IMR-90 (cell line): Measurements from ENCODE around the gene MTG1. TPM values are rescaled to one million over a fixed set of nuclear protein-coding genes. Genes with fewer than 3 reads are reported as not detected.

Experiments used
- ATAC-seq: fragments of 200-7000 bp; cut with Tn5 transposase; 2 replicates; pipeline ENCODE4 v1.9.1; 2020; ENCODE audit warnings: low read depth, mild to moderate bottlenecking, moderate library complexity
- BruUV-seq: library from RNA; stranded (reverse); fragments of 400-500 nt; replicated peaks from 2 replicates; lab custom pipeline; 2021; lab: Mats Ljungman, UMichigan
- CTCF ChIA-PET: fragments of 300-600 bp; formaldehyde crosslinking; extraction: SDS; loops from one replicate; lab custom pipeline; 2021; ENCODE audit warnings: antibody characterized with exemption; lab: Yijun Ruan, JAX
- POLR2A ChIA-PET: fragments of 300-600 bp; sonication (Branson Sonifier 250); formaldehyde crosslinking; loops from one replicate; lab custom pipeline; 2022; ENCODE audit warnings: antibody characterized with exemption; ENCODE audit not compliant: unreplicated experiment; lab: Charles Lee
- DNase-seq: peaks from one replicate; pipeline ENCODE4 v3.0.0; 2013
- H2AFZ ChIP-seq: replicated peaks from 2 replicates; pipeline ENCODE3; 2013; ENCODE audit warnings: low read length, mild to moderate bottlenecking; ENCODE audit not compliant: poor library complexity
- H2AK5ac ChIP-seq: 2 replicates; pipeline ENCODE4 v1.6.1; 2013; ENCODE audit warnings: low read depth, low read length, inconsistent platforms
- H2AK9ac ChIP-seq: replicated peaks from 2 replicates; pipeline ENCODE3; 2013; ENCODE audit warnings: mild to moderate bottlenecking, low read depth, low read length, moderate library complexity; ENCODE audit not compliant: poor library complexity
- H2BK120ac ChIP-seq: 2 replicates; pipeline ENCODE4 v1.6.1; 2013; ENCODE audit warnings: low read depth, low read length, inconsistent platforms
- H2BK15ac ChIP-seq: 3 replicates; pipeline ENCODE4 v1.6.1; 2013; ENCODE audit warnings: low read depth, low read length, inconsistent platforms
- H2BK20ac ChIP-seq: 2 replicates; pipeline ENCODE4 v1.6.1; 2013; ENCODE audit warnings: low read depth, mild to moderate bottlenecking, inconsistent platforms, low read length, moderate library complexity
- H2BK5ac ChIP-seq: 2 replicates; pipeline ENCODE4 v1.6.1; 2013; ENCODE audit warnings: mild to moderate bottlenecking, low read depth, low read length, inconsistent platforms; ENCODE audit not compliant: poor library complexity, severe bottlenecking
- H3K14ac ChIP-seq: replicated peaks from 2 replicates; pipeline ENCODE4 v1.6.1; 2013; ENCODE audit warnings: low read depth, low read length, inconsistent platforms
- H3K18ac ChIP-seq: 2 replicates; pipeline ENCODE4 v1.6.1; 2013; ENCODE audit warnings: low read depth, low read length, control low read depth
- H3K23ac ChIP-seq: 2 replicates; pipeline ENCODE4 v1.6.1; 2013; ENCODE audit warnings: low read depth, low read length, inconsistent platforms
- H3K27ac ChIP-seq: 2 replicates; pipeline ENCODE4 v1.5.1; 2013; ENCODE audit warnings: mild to moderate bottlenecking, control low read depth, low read length; ENCODE audit not compliant: insufficient read depth
- H3K27me3 ChIP-seq: 2 replicates; pipeline ENCODE4 v1.6.1; 2013; ENCODE audit warnings: low read length; ENCODE audit not compliant: control insufficient read depth, insufficient read depth
- H3K36me3 ChIP-seq: 2 replicates; pipeline ENCODE4 v1.6.1; 2013; ENCODE audit warnings: low read length, mixed read lengths; ENCODE audit not compliant: control insufficient read depth, insufficient read depth
- H3K4ac ChIP-seq: 2 replicates; pipeline ENCODE4 v1.6.1; 2013; ENCODE audit warnings: low read depth, low read length, inconsistent platforms
- H3K4me1 ChIP-seq: 2 replicates; pipeline ENCODE4 v1.6.1; 2013; ENCODE audit warnings: low read length, mixed read lengths; ENCODE audit not compliant: control insufficient read depth, insufficient read depth
- H3K4me2 ChIP-seq: 2 replicates; pipeline ENCODE4 v1.6.1; 2013; ENCODE audit warnings: low read depth, mild to moderate bottlenecking, control low read depth, low read length, moderate library complexity
- H3K4me3 ChIP-seq: 2 replicates; pipeline ENCODE4 v1.5.1; 2013; ENCODE audit warnings: low read depth, mild to moderate bottlenecking, control low read depth, low read length, moderate library complexity; ENCODE audit not compliant: insufficient read depth
- H3K56ac ChIP-seq: 2 replicates; pipeline ENCODE4 v1.6.1; 2013; ENCODE audit warnings: low read length, inconsistent platforms; ENCODE audit not compliant: insufficient read depth; ENCODE audit errors: extremely low read depth
- H3K79me1 ChIP-seq, 2 experiments: 2 replicates each; pipeline ENCODE4 v1.6.1; 2013; ENCODE audit warnings: low read length in 2 of 2, inconsistent platforms in 1 of 2, low read depth in 1 of 2
- H3K9ac ChIP-seq: 2 replicates; pipeline ENCODE4 v1.6.1; 2013; ENCODE audit warnings: low read depth, low read length, control low read depth
- H3K9me1 ChIP-seq: 2 replicates; pipeline ENCODE4 v1.6.1; 2013; ENCODE audit warnings: low read length, inconsistent platforms; ENCODE audit not compliant: insufficient read depth
- H3K9me3 ChIP-seq: 2 replicates; pipeline ENCODE4 v1.6.1; 2013; ENCODE audit warnings: low read length; ENCODE audit not compliant: control insufficient read depth, insufficient read depth
- H4K20me1 ChIP-seq: 2 replicates; pipeline ENCODE4 v1.6.1; 2013; ENCODE audit warnings: low read length, inconsistent platforms; ENCODE audit not compliant: insufficient read depth
- H4K5ac ChIP-seq: 2 replicates; pipeline ENCODE4 v1.6.1; 2013; ENCODE audit warnings: mild to moderate bottlenecking, low read depth, low read length, control low read depth
- H4K8ac ChIP-seq, 2 experiments: 2 replicates each; pipeline ENCODE4 v1.6.1; 2013; ENCODE audit warnings: low read depth in 2 of 2, low read length in 2 of 2, control low read depth in 1 of 2, inconsistent platforms in 1 of 2
- H4K91ac ChIP-seq: 2 replicates; pipeline ENCODE4 v1.6.1; 2013; ENCODE audit warnings: low read depth, low read length, inconsistent platforms; ENCODE audit not compliant: insufficient read depth
- BHLHE40 ChIP-seq: fragments of 150-350 bp; IDR thresholded peaks from 2 replicates; pipeline ENCODE4 v1.6.1; 2016; ENCODE audit warnings: mild to moderate bottlenecking, low read depth, low read length
- CEBPB ChIP-seq: IDR thresholded peaks from 2 replicates; pipeline ENCODE4 v1.6.1; 2012; ENCODE audit warnings: low read depth, low read length, improper control_type of control experiment
- CHD1 ChIP-seq: IDR thresholded peaks from 2 replicates; pipeline ENCODE4 v1.6.1; 2012; ENCODE audit warnings: low read depth, low read length, improper control_type of control experiment
- FOS ChIP-seq: fragments of 150-350 bp; IDR thresholded peaks from 2 replicates; pipeline ENCODE4 v1.6.1; 2016; ENCODE audit warnings: low read depth, low read length
- MAFK ChIP-seq: IDR thresholded peaks from 2 replicates; pipeline ENCODE4 v1.6.1; 2012; ENCODE audit warnings: low read depth, low read length, improper control_type of control experiment
- MAZ ChIP-seq: IDR thresholded peaks from 2 replicates; pipeline ENCODE4 v1.6.1; 2012; ENCODE audit warnings: low read depth, mild to moderate bottlenecking, low read length, improper control_type of control experiment, moderate library complexity, borderline replicate concordance
- MXI1 ChIP-seq: IDR thresholded peaks from 2 replicates; pipeline ENCODE4 v1.6.1; 2012; ENCODE audit warnings: low read depth, mild to moderate bottlenecking, low read length, moderate library complexity, borderline replicate concordance
- NFE2L2 ChIP-seq: fragments of 150-350 bp; IDR thresholded peaks from 2 replicates; pipeline ENCODE4 v1.6.1; 2016; ENCODE audit warnings: low read depth, mild to moderate bottlenecking, low read length
- POLR2A ChIP-seq: IDR thresholded peaks from 2 replicates; pipeline ENCODE4 v1.6.1; 2012; ENCODE audit warnings: mild to moderate bottlenecking, low read depth, low read length
- RAD21 ChIP-seq: IDR thresholded peaks from 2 replicates; pipeline ENCODE4 v1.6.1; 2012; ENCODE audit warnings: low read length, improper control_type of control experiment
- RCOR1 ChIP-seq: IDR thresholded peaks from 2 replicates; pipeline ENCODE4 v1.6.1; 2012; ENCODE audit warnings: mild to moderate bottlenecking, low read length, improper control_type of control experiment; ENCODE audit not compliant: insufficient replicate concordance
- SMC3 ChIP-seq: fragments of 150-350 bp; IDR thresholded peaks from 2 replicates; pipeline ENCODE4 v1.6.1; 2016; ENCODE audit warnings: low read depth, mild to moderate bottlenecking, antibody characterized with exemption, low read length, moderate library complexity
- WGBS, 2 experiments: methylation state at CpG; one replicate each; pipeline versions ENCODE4 v1.1.5 to v1.1.7; 2013; ENCODE audit warnings: missing lambda C conversion rate in 2 of 2; ENCODE audit not compliant: insufficient read length in 1 of 2; ENCODE audit errors: extremely low coverage in 2 of 2; 5-methylcytosine and 5-hydroxymethylcytosine counted together
- dilution Hi-C: fragments of 300-500 bp; cut with HindIII; formaldehyde crosslinking; loops from one replicate; pipeline ENCODE4 v1.14.3; 2018; ENCODE audit warnings: low sequenced_read_pairs; ENCODE audit not compliant: unreplicated experiment
- in situ Hi-C: fragments of 300-500 bp; cut with MboI; formaldehyde crosslinking; loops from 3 replicates; pipeline ENCODE4 v1.14.3; 2019; ENCODE audit warnings: low sequenced_read_pairs, inconsistent platforms, mixed read lengths
- intact Hi-C: fragments of 100-400 bp; cut with micrococcal nuclease; formaldehyde crosslinking; loops from 2 replicates; pipeline ENCODE4 v1.10.0; 2022
- polyA plus RNA-seq, 3 experiments: library from polyadenylated mRNA; depleted of rRNA; stranded (reverse); fragments of >200 nt; gene quantifications; 2 replicates each; pipeline ENCODE4 v1.2.3, GENCODE V29; 2012; ENCODE audit warnings: low replicate concordance in 1 of 3
- total RNA-seq: library from RNA; depleted of rRNA; stranded (reverse); fragments of >200 nt; gene quantifications from 2 replicates; pipeline ENCODE4 v1.2.3, GENCODE V29; 2012
- TF ChIP-seq, protein P1 (sequence below): fragments of 150-350 bp; IDR thresholded peaks from 2 replicates; pipeline ENCODE4 v1.6.1; 2016; ENCODE audit warnings: low read depth, mild to moderate bottlenecking, low read length, moderate library complexity, borderline replicate concordance
- TF ChIP-seq, protein P2 (sequence below): fragments of 150-350 bp; IDR thresholded peaks from 2 replicates; pipeline ENCODE4 v1.6.1; 2017; ENCODE audit warnings: mild to moderate bottlenecking, antibody characterized with exemption, low read length, low read depth
- TF ChIP-seq, protein P3 (sequence below): conservative IDR thresholded peaks from 2 replicates; pipeline ENCODE4 v1.5.1; 2012; ENCODE audit warnings: mild to moderate bottlenecking, low read depth, low read length, improper control_type of control experiment

MTG1 gene
- total and polyA plus RNA-seq, 2 of the 4 experiments (the other 2 are of a cell fraction), result 38.5 to 64.8 TPM

DNA sequence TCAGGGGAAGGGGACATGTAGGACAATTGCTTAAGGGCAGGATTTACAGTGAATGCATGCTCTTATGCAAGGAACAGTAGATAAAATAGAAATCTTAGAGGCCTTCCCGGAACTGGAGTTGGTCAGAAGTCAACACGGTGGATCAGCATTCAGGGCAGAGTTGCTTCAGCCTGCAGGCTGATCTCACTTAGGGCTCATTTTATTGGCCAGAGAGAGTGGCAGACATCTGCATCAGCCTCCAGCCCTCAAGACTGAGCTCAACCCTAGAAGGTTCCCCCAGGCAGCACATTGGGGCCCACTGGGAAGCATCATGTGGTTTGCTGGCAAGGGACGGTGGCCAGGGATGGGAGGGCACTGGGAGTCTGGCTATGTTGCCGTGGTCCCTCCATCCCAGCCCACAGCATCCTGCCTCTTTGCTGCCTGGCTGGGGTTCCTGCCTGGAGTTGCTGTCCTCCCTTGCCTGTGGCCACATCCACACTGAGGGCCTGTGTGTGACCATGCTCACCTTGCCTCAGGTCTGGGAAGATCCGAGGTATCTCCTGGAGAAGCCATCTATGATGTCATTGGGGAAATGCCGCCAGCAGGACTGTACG, 72.8 kb downstream of the MTG1 start:
- no peak overlapping the region for H4K8ac ChIP-seq
- no peaks in the 10 kb centered on the region for H3K27me3 ChIP-seq
- DNase-seq (no peak), ATAC-seq (no peak)
- H2AK9ac ChIP-seq, result no peak overlapping the region
- H3K56ac ChIP-seq, result no peak overlapping the region
- H2BK20ac ChIP-seq, result no peak overlapping the region
- no TSS peak for BruUV-seq
- in situ Hi-C loops, result no loop called here
- CTCF ChIA-PET, result no interaction called here
- no peak overlapping the region for H3K4me2 ChIP-seq
- H3K23ac ChIP-seq, result no peak overlapping the region
- no peak overlapping the region for H2BK120ac ChIP-seq
- H2AFZ ChIP-seq, result peak overlapping the region; percentile 67
- 85% methylated on average over 4 of the region's 7 CpGs; no CpG with 5 or more reads in 1 of the 2 experiments for WGBS, 2 experiments
- dilution Hi-C loops, result no loop called here
- no peaks in the 10 kb centered on the region for H4K20me1 ChIP-seq
- POLR2A ChIA-PET, result no interaction called here
- H3K14ac ChIP-seq, result no peak overlapping the region
- no peaks in the 10 kb centered on the region for H3K36me3 ChIP-seq
- no peak overlapping the region for H4K5ac ChIP-seq
- H3K18ac ChIP-seq, result no peak overlapping the region
- no peaks in the 10 kb centered on the region for H3K9me1 ChIP-seq
- no peak overlapping the region for H2BK5ac ChIP-seq
- no peak overlapping the region for H4K91ac ChIP-seq
- H3K4ac ChIP-seq, result no peak overlapping the region
- no peak for TF ChIP-seq MAFK
- TF ChIP-seq, protein P1, sequence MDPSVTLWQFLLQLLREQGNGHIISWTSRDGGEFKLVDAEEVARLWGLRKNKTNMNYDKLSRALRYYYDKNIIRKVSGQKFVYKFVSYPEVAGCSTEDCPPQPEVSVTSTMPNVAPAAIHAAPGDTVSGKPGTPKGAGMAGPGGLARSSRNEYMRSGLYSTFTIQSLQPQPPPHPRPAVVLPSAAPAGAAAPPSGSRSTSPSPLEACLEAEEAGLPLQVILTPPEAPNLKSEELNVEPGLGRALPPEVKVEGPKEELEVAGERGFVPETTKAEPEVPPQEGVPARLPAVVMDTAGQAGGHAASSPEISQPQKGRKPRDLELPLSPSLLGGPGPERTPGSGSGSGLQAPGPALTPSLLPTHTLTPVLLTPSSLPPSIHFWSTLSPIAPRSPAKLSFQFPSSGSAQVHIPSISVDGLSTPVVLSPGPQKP, result no peak
- TF ChIP-seq RCOR1, result no peak
- no peak for TF ChIP-seq FOS
- TF ChIP-seq, protein P2, sequence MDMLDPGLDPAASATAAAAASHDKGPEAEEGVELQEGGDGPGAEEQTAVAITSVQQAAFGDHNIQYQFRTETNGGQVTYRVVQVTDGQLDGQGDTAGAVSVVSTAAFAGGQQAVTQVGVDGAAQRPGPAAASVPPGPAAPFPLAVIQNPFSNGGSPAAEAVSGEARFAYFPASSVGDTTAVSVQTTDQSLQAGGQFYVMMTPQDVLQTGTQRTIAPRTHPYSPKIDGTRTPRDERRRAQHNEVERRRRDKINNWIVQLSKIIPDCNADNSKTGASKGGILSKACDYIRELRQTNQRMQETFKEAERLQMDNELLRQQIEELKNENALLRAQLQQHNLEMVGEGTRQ, result no peak
- no peak for TF ChIP-seq CHD1
- TF ChIP-seq CEBPB, result no peak
- no peak for TF ChIP-seq MAZ
- no peak for TF ChIP-seq BHLHE40
- no peak for TF ChIP-seq MXI1
- no peak for TF ChIP-seq SMC3
- TF ChIP-seq NFE2L2, result no peak
- TF ChIP-seq, protein P3, sequence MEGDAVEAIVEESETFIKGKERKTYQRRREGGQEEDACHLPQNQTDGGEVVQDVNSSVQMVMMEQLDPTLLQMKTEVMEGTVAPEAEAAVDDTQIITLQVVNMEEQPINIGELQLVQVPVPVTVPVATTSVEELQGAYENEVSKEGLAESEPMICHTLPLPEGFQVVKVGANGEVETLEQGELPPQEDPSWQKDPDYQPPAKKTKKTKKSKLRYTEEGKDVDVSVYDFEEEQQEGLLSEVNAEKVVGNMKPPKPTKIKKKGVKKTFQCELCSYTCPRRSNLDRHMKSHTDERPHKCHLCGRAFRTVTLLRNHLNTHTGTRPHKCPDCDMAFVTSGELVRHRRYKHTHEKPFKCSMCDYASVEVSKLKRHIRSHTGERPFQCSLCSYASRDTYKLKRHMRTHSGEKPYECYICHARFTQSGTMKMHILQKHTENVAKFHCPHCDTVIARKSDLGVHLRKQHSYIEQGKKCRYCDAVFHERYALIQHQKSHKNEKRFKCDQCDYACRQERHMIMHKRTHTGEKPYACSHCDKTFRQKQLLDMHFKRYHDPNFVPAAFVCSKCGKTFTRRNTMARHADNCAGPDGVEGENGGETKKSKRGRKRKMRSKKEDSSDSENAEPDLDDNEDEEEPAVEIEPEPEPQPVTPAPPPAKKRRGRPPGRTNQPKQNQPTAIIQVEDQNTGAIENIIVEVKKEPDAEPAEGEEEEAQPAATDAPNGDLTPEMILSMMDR, result no peak
- no peak for TF ChIP-seq POLR2A
- TF ChIP-seq RAD21, result no peak
- no peak overlapping the region for H3K27ac ChIP-seq
- no peaks in the 10 kb centered on the region for H3K79me1 ChIP-seq
- H2BK15ac ChIP-seq, result no peak overlapping the region
- intact Hi-C loops, result no loop called here
- no peaks in the 10 kb centered on the region for H3K9me3 ChIP-seq
- H3K9ac ChIP-seq, result no peak overlapping the region
- H2AK5ac ChIP-seq, result no peak overlapping the region
- H3K4me1 ChIP-seq, result no peaks in the 10 kb centered on the region
- no peak overlapping the region for H3K4me3 ChIP-seq
